GM23338 (cell line): Measurements from ENCODE around the gene MUC6. TPM values are rescaled to one million over a fixed set of nuclear protein-coding genes. Genes with fewer than 3 reads are reported as not detected.

Source experiments
- ATAC-seq: fragments of 200-7000 bp; cut with Tn5 transposase; 3 replicates; pipeline ENCODE4 v1.9.1; 2020
- DNase-seq: peaks from one replicate; pipeline ENCODE4 v3.0.0-alpha.2; 2015; ENCODE audit warnings: low spot score
- H2AFZ ChIP-seq: fragments of 200-600 bp; sonication (generic); 2 replicates; pipeline ENCODE4 v1.8.0; 2016; ENCODE audit warnings: antibody characterized with exemption, mild to moderate bottlenecking, moderate library complexity
- H3F3A ChIP-seq: fragments of 200-600 bp; sonication (generic); replicated peaks from 2 replicates; pipeline ENCODE4 v1.8.0; 2017; ENCODE audit warnings: antibody characterized with exemption, mixed run types, low read depth
- H3K27ac ChIP-seq: fragments of 200-600 bp; sonication (generic); 2 replicates; pipeline ENCODE4 v1.6.1; 2016; ENCODE audit warnings: low read depth
- H3K27me3 ChIP-seq: fragments of 200-600 bp; sonication (generic); 2 replicates; pipeline ENCODE4 v1.8.0; 2016; ENCODE audit warnings: mild to moderate bottlenecking, mixed run types, moderate library complexity; ENCODE audit not compliant: insufficient read depth
- H3K36me3 ChIP-seq: fragments of 200-600 bp; sonication (generic); 2 replicates; pipeline ENCODE4 v1.8.0; 2016; ENCODE audit warnings: mild to moderate bottlenecking; ENCODE audit not compliant: insufficient read depth
- H3K4me1 ChIP-seq: fragments of 200-600 bp; sonication (generic); 2 replicates; pipeline ENCODE4 v1.8.0; 2016; ENCODE audit warnings: mild to moderate bottlenecking, moderate library complexity; ENCODE audit not compliant: insufficient read depth
- H3K4me2 ChIP-seq: fragments of 200-600 bp; sonication (generic); 2 replicates; pipeline ENCODE4 v1.7.1; 2017; ENCODE audit warnings: mixed run types
- H3K4me3 ChIP-seq: fragments of 200-600 bp; sonication (generic); 2 replicates; pipeline ENCODE4 v1.6.1; 2016; ENCODE audit warnings: mixed run types
- H3K79me2 ChIP-seq: fragments of 200-600 bp; sonication (generic); replicated peaks from 2 replicates; pipeline ENCODE4 v1.8.0; 2017; ENCODE audit warnings: mild to moderate bottlenecking; ENCODE audit not compliant: insufficient read depth
- H3K9me2 ChIP-seq: fragments of 200-600 bp; sonication (generic); 2 replicates; pipeline ENCODE4 v1.8.0; 2017; ENCODE audit not compliant: insufficient read depth
- H4K20me1 ChIP-seq: fragments of 200-600 bp; sonication (generic); replicated peaks from 2 replicates; pipeline ENCODE4 v1.8.0; 2017; ENCODE audit warnings: mild to moderate bottlenecking; ENCODE audit not compliant: insufficient read depth
- H3K27ac Mint-ChIP-seq: 2 replicates; pipeline ENCODE4 v1.8.0; 2020; ENCODE audit warnings: inconsistent platforms, mild to moderate bottlenecking, moderate library complexity, mixed read lengths
- H3K27me3 Mint-ChIP-seq: 3 replicates; pipeline ENCODE4 v1.8.0; 2022; ENCODE audit warnings: low read depth, mild to moderate bottlenecking, moderate library complexity, mixed read lengths, inconsistent platforms; ENCODE audit not compliant: insufficient read depth, poor library complexity
- H3K36me3 Mint-ChIP-seq: 3 replicates; pipeline ENCODE4 v1.8.0; 2021; ENCODE audit warnings: low read depth, mild to moderate bottlenecking, inconsistent platforms, moderate library complexity, mixed read lengths
- H3K4me1 Mint-ChIP-seq: 3 replicates; pipeline ENCODE4 v1.8.0; 2020; ENCODE audit warnings: mild to moderate bottlenecking, inconsistent platforms, mixed read lengths
- H3K4me3 Mint-ChIP-seq: 3 replicates; pipeline ENCODE4 v1.8.0; 2021; ENCODE audit warnings: moderate library complexity, mild to moderate bottlenecking, inconsistent platforms, mixed read lengths
- H3K9me3 Mint-ChIP-seq: 3 replicates; pipeline ENCODE4 v1.8.0; 2020; ENCODE audit warnings: moderate library complexity, mild to moderate bottlenecking, inconsistent platforms, mixed read lengths
- STAT1 ChIP-seq: IDR thresholded peaks from one replicate; pipeline ENCODE4 v1.6.1; 2016; ENCODE audit warnings: antibody characterized with exemption; ENCODE audit not compliant: unreplicated experiment
- polyA plus RNA-seq: library from polyadenylated mRNA; unstranded; fragments of >200 nt; fragmentation: Nextera tagmentation; extraction: Ambion mirVana; gene quantifications from 2 replicates; pipeline ENCODE4 v1.2.1, GENCODE V29; 2016
- total RNA-seq: library from RNA; depleted of rRNA; stranded (reverse); fragments of >200 nt; shearing (Covaris generic); gene quantifications from 2 replicates; pipeline ENCODE4 v1.2.3, GENCODE V29; 2014
- TF ChIP-seq, protein P1 (sequence below): fragments of 250-450 bp; sonication (Bioruptor Pico); IDR thresholded peaks from 2 replicates; pipeline ENCODE4 v1.5.0; 2020; ENCODE audit warnings: mild to moderate bottlenecking, moderate library complexity
- TF ChIP-seq, protein P2 (sequence below): IDR thresholded peaks from one replicate; pipeline ENCODE4 v1.6.1; 2018; ENCODE audit warnings: antibody characterized with exemption; ENCODE audit not compliant: unreplicated experiment

MUC6 gene
- total and polyA plus RNA-seq, 2 experiments from 2014 or later, result not detected

DNA sequence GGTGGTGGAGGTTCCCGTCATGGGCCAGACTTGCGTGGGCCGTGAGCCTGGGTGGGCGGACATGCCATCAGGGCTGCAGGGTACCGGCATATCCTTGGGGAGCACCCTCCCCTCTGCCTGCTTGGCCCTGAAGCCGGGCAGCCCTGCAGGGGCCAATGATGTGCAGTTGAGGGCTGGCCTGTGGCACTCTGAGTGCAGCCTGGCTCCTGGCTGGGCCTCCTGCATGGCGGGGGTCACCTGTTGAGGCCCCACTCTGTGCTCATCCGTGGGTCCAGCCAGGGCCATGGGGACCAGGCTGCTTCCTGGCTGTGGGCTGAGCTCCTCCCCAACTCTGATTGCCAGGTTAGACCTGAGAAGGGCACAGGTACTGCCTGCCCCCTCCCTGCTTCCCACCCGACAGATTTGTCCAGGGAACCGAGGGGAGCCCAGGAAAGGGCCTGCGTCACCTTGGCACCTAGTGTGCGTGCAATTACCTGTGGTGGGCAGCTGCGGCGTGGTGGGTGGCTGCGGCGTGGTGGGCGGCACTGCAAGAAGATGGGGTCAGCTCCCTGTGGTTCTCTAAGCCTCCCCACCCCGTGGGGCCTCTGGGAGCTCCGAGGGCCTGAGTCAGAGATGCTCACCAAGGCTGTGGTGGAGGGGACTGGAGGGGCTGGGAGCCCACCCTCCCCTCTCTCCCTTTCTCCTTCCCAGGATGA lies 16.2 kb downstream of the MUC6 start (continued):
- TF ChIP-seq, protein P1, sequence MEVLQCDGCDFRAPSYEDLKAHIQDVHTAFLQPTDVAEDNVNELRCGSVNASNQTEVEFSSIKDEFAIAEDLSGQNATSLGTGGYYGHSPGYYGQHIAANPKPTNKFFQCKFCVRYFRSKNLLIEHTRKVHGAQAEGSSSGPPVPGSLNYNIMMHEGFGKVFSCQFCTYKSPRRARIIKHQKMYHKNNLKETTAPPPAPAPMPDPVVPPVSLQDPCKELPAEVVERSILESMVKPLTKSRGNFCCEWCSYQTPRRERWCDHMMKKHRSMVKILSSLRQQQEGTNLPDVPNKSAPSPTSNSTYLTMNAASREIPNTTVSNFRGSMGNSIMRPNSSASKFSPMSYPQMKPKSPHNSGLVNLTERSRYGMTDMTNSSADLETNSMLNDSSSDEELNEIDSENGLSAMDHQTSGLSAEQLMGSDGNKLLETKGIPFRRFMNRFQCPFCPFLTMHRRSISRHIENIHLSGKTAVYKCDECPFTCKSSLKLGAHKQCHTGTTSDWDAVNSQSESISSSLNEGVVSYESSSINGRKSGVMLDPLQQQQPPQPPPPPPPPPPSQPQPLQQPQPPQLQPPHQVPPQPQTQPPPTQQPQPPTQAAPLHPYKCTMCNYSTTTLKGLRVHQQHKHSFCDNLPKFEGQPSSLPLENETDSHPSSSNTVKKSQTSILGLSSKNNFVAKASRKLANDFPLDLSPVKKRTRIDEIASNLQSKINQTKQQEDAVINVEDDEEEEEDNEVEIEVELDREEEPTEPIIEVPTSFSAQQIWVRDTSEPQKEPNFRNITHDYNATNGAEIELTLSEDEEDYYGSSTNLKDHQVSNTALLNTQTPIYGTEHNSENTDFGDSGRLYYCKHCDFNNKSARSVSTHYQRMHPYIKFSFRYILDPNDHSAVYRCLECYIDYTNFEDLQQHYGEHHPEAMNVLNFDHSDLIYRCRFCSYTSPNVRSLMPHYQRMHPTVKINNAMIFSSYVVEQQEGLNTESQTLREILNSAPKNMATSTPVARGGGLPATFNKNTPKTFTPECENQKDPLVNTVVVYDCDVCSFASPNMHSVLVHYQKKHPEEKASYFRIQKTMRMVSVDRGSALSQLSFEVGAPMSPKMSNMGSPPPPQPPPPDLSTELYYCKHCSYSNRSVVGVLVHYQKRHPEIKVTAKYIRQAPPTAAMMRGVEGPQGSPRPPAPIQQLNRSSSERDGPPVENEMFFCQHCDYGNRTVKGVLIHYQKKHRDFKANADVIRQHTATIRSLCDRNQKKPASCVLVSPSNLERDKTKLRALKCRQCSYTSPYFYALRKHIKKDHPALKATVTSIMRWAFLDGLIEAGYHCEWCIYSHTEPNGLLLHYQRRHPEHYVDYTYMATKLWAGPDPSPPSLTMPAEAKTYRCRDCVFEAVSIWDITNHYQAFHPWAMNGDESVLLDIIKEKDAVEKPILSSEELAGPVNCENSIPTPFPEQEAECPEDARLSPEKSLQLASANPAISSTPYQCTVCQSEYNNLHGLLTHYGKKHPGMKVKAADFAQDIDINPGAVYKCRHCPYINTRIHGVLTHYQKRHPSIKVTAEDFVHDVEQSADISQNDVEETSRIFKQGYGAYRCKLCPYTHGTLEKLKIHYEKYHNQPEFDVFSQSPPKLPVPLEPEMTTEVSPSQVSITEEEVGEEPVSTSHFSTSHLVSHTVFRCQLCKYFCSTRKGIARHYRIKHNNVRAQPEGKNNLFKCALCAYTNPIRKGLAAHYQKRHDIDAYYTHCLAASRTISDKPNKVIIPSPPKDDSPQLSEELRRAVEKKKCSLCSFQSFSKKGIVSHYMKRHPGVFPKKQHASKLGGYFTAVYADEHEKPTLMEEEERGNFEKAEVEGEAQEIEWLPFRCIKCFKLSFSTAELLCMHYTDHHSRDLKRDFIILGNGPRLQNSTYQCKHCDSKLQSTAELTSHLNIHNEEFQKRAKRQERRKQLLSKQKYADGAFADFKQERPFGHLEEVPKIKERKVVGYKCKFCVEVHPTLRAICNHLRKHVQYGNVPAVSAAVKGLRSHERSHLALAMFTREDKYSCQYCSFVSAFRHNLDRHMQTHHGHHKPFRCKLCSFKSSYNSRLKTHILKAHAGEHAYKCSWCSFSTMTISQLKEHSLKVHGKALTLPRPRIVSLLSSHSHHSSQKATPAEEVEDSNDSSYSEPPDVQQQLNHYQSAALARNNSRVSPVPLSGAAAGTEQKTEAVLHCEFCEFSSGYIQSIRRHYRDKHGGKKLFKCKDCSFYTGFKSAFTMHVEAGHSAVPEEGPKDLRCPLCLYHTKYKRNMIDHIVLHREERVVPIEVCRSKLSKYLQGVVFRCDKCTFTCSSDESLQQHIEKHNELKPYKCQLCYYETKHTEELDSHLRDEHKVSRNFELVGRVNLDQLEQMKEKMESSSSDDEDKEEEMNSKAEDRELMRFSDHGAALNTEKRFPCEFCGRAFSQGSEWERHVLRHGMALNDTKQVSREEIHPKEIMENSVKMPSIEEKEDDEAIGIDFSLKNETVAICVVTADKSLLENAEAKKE (CRISPR knock-in tag), result no peak
- no peak for TF ChIP-seq STAT1

DNA sequence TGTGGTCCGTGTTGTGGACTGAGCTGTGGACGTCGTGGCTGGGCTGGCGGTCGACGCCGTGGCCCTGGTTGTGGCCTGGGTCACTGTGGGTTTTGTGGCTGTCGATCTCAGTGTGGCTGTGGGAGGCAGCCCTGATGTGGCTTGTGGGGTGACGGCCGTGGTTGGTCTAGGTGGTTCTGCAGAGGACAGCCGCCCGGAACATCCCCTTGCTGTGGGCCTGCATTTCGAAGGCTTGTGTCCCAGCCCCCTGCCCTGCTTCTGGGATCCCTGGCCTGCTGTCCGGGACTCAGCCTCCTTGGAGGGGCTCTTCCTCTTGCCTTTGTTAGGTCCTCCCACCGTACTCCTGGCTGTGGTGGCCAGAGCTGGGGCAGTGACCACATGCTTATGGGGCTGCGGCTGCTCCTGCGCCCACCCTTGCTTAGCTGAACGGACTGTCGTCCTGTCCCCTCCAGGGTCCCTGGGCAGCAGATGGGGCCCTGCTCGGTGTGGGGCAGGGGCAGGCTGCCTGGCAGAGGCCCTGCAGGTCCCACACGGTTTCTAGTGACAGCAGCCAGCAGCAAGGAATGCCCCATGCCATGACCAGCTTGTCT lies 17.1 kb downstream of the MUC6 start:
- Mint-ChIP-seq H3K4me3 (no peak overlapping the region), H3K9me3 (peaks cover 23% of the 10 kb centered on the region), H3K27ac (no peak overlapping the region), H3K36me3 (peaks cover 18% of the 10 kb centered on the region), H3K4me1 (no peaks in the 10 kb centered on the region; the same call in 2 of the 3 replicates), H3K27me3 (peaks cover 21% of the 10 kb centered on the region)
- no peaks in the 10 kb centered on the region for H3K9me2 ChIP-seq
- TF ChIP-seq, protein P2, sequence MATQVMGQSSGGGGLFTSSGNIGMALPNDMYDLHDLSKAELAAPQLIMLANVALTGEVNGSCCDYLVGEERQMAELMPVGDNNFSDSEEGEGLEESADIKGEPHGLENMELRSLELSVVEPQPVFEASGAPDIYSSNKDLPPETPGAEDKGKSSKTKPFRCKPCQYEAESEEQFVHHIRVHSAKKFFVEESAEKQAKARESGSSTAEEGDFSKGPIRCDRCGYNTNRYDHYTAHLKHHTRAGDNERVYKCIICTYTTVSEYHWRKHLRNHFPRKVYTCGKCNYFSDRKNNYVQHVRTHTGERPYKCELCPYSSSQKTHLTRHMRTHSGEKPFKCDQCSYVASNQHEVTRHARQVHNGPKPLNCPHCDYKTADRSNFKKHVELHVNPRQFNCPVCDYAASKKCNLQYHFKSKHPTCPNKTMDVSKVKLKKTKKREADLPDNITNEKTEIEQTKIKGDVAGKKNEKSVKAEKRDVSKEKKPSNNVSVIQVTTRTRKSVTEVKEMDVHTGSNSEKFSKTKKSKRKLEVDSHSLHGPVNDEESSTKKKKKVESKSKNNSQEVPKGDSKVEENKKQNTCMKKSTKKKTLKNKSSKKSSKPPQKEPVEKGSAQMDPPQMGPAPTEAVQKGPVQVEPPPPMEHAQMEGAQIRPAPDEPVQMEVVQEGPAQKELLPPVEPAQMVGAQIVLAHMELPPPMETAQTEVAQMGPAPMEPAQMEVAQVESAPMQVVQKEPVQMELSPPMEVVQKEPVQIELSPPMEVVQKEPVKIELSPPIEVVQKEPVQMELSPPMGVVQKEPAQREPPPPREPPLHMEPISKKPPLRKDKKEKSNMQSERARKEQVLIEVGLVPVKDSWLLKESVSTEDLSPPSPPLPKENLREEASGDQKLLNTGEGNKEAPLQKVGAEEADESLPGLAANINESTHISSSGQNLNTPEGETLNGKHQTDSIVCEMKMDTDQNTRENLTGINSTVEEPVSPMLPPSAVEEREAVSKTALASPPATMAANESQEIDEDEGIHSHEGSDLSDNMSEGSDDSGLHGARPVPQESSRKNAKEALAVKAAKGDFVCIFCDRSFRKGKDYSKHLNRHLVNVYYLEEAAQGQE, result no peak
- no peaks in the 10 kb centered on the region for H4K20me1 ChIP-seq
- H3K4me3 ChIP-seq, result no peak overlapping the region
- no peaks in the 10 kb centered on the region for H3F3A ChIP-seq
- ATAC-seq, result no peak
- H2AFZ ChIP-seq, result no peak overlapping the region
- no peaks in the 10 kb centered on the region for H3K79me2 ChIP-seq
- H3K27me3 ChIP-seq, result no peaks in the 10 kb centered on the region
- no peak overlapping the region for H3K4me2 ChIP-seq
- no peaks in the 10 kb centered on the region for H3K4me1 ChIP-seq
- H3K27ac ChIP-seq, result no peak overlapping the region
- no peaks in the 10 kb centered on the region for H3K36me3 ChIP-seq
- no peak for DNase-seq
